HepG2 (cell line): ENCODE data around the gene SRC. TPM values are rescaled to one million over a fixed set of nuclear protein-coding genes. Genes with fewer than 3 reads are reported as not detected.

Source experiments
- CBX1 ChIP-seq: IDR thresholded peaks from one replicate; pipeline ENCODE4 v1.6.1; 2016; ENCODE audit warnings: antibody characterized with exemption, low read depth
- E2F2 ChIP-seq: sonication (generic); formaldehyde crosslinking; IDR thresholded peaks from 2 replicates; pipeline ENCODE4 v1.4.0; 2020; ENCODE audit warnings: missing genetic modification reagents, borderline replicate concordance
- ELF3 ChIP-seq: IDR thresholded peaks from 2 replicates; pipeline ENCODE4 v1.6.1; 2016; ENCODE audit warnings: missing genetic modification reagents, missing compliant biosample characterization
- GATAD1 ChIP-seq: IDR thresholded peaks from 2 replicates; pipeline ENCODE4 v1.6.1; 2016; ENCODE audit warnings: missing genetic modification reagents, missing compliant biosample characterization
- KMT2A ChIP-seq: sonication (generic); formaldehyde crosslinking; IDR thresholded peaks from 2 replicates; pipeline ENCODE4 v1.4.0; 2020; ENCODE audit warnings: missing genetic modification reagents
- NBN ChIP-seq: fragments of 450-650 bp; conservative IDR thresholded peaks from 2 replicates; pipeline ENCODE4 v1.6.1; 2017
- NFYC ChIP-seq: IDR thresholded peaks from 2 replicates; pipeline ENCODE4 v1.6.1; 2016; ENCODE audit warnings: missing genetic modification reagents, missing compliant biosample characterization
- NR2F2 ChIP-seq: IDR thresholded peaks from 2 replicates; pipeline ENCODE4 v1.6.1; 2012; ENCODE audit warnings: low read depth, inconsistent platforms, borderline replicate concordance
- PRDM4 ChIP-seq: sonication (generic); formaldehyde crosslinking; IDR thresholded peaks from 2 replicates; pipeline ENCODE4 v1.9.0; 2021; ENCODE audit warnings: missing genetic modification reagents, borderline replicate concordance
- SALL1 ChIP-seq: sonication (generic); formaldehyde crosslinking; IDR thresholded peaks from 2 replicates; pipeline ENCODE4 v1.8.0; 2022; ENCODE audit warnings: mild to moderate bottlenecking, missing genetic modification reagents
- SOX6 ChIP-seq, 2 experiments: fragments of 450-650 bp in 1 of 2; sonication (generic) in 1 of 2; formaldehyde crosslinking in 1 of 2; IDR thresholded peaks; 2 replicates each; pipeline versions ENCODE4 v1.4.0 to v1.6.1; 2017 to 2020; ENCODE audit warnings: antibody characterized with exemption in 1 of 2, mild to moderate bottlenecking in 1 of 2, missing genetic modification reagents in 1 of 2
- ZNF513 ChIP-seq: sonication (generic); formaldehyde crosslinking; conservative IDR thresholded peaks from 2 replicates; pipeline ENCODE4 v1.5.0; 2020; ENCODE audit warnings: missing genetic modification reagents
- ZNF570 ChIP-seq: sonication (generic); formaldehyde crosslinking; IDR thresholded peaks from 2 replicates; pipeline ENCODE4 v1.4.0; 2020; ENCODE audit warnings: mild to moderate bottlenecking, missing genetic modification reagents, borderline replicate concordance
- ZNF629 ChIP-seq: sonication (generic); formaldehyde crosslinking; conservative IDR thresholded peaks from 2 replicates; pipeline ENCODE4 v1.5.0; 2020; ENCODE audit warnings: missing genetic modification reagents
- ZNF687 ChIP-seq: sonication (generic); formaldehyde crosslinking; IDR thresholded peaks from 2 replicates; pipeline ENCODE4 v1.5.1; 2020; ENCODE audit warnings: mild to moderate bottlenecking, missing genetic modification reagents, moderate library complexity
- polyA plus RNA-seq, 8 experiments: library from polyadenylated mRNA; depleted of rRNA in 3 of 8; stranded (reverse) in 7 of 8; unstranded in 1 of 8; fragments of >200 nt; fragmentation: Illumina TruSeq in 4 of 8; extraction: Trizol in 4 of 8; gene quantifications; 2 replicates each; pipeline versions ENCODE4 v1.2.1 to v1.2.3, GENCODE V29; 2011 to 2016; ENCODE audit warnings: low read depth in 4 of 8, missing spikeins in 1 of 8, mixed read lengths in 1 of 8; ENCODE audit not compliant: insufficient read depth in 1 of 8
- total RNA-seq, 5 experiments: library from RNA; depleted of rRNA; stranded (reverse); fragments of >200 nt; fragmentation: Illumina TruSeq; extraction: Trizol; gene quantifications; 2 replicates each; pipeline ENCODE4 v1.2.3, GENCODE V29; 2016; ENCODE audit warnings: low read depth in 1 of 5

Gene SRC
- total and polyA plus RNA-seq, 2 of the 13 experiments (the other 11 are each of a cell fraction or from before 2014, with no cell fraction given) = 54.7 to 192 TPM

- no peak for TF ChIP-seq NFYC (CRISPR knock-in tag)
- TF ChIP-seq ZNF629 (CRISPR knock-in tag) = no peak
- TF ChIP-seq CBX1 = no peak
- no peak for TF ChIP-seq ELF3 (CRISPR knock-in tag)
- TF ChIP-seq ZNF687 = peak; percentile 78
- TF ChIP-seq NR2F2 = no peak
- peak; percentile 54; the same call in 1 of the 2 replicates for TF ChIP-seq SALL1
- TF ChIP-seq SOX6 (IDR thresholded peaks at IDR 0.05) = no peak
- TF ChIP-seq SOX6 (CRISPR knock-in tag; IDR thresholded peaks at IDR 0.05) = 0 out of 2 replicates have a peak, but pooled peaks have one; percentile 4
- no peak for TF ChIP-seq KMT2A (CRISPR knock-in tag)
- no peak for TF ChIP-seq NBN
- no peak for TF ChIP-seq ZNF570 (CRISPR knock-in tag)
- TF ChIP-seq PRDM4 (CRISPR knock-in tag) = no peak
- TF ChIP-seq GATAD1 (CRISPR knock-in tag) = no peak
- TF ChIP-seq E2F2 (CRISPR knock-in tag) = no peak
- TF ChIP-seq ZNF513 (CRISPR knock-in tag) = no peak
These were observed 46.0 kb upstream of the SRC start (continued) for GRCh38 chr20:37299718-37300528.
